Measurements from ENCODE around the gene TMA7.
A peak's percentile ranks its signal among the peaks of the same experiment; 100 is the strongest.
"Not testable (repeated sequence)": the region's sequence is repeated elsewhere in the genome, so short reads cannot be mapped to it uniquely, and the experiment has no call there.

Gene TMA7

GRCh38 chr3:48439820-48440589 is at the start of gene TMA7, which contains the start of gene CCDC51:
Gene TMA7, plus strand, starts transcription at chr3:48440257. Its CDS starts 40 bp downstream, at chr3:48440297.
Gene CCDC51, minus strand, starts transcription at chr3:48440119. Its CDS starts 4,991 bp downstream, at chr3:48435128.
- DNase-seq, result peak; percentile 98

GRCh38 chr3:48394391-48394790 is 45.7 kb upstream of the TMA7 start:
- no peak for DNase-seq

GRCh38 chr3:48395714-48396113 is 44.3 kb upstream of the TMA7 start:
- DNase-seq, result no peak

- DNase-seq, result no peak
Observed at GRCh38 chr3:48397767-48398681, 42.0 kb upstream of the TMA7 start.

GRCh38 chr3:48398701-48399386 is 41.2 kb upstream of the TMA7 start:
- no peak for DNase-seq

- no peak for DNase-seq
Observed at GRCh38 chr3:48399387-48400172, 40.5 kb upstream of the TMA7 start.

GRCh38 chr3:48400824-48401433 is 39.1 kb upstream of the TMA7 start:
- DNase-seq, result peak; percentile 49

- DNase-seq, result not testable (repeated sequence)
Observed at GRCh38 chr3:48401434-48401901, 38.6 kb upstream of the TMA7 start.

- no peak for DNase-seq
Observed at GRCh38 chr3:48402281-48402732, 37.8 kb upstream of the TMA7 start.

GRCh38 chr3:48402907-48403306 is 37.1 kb upstream of the TMA7 start:
- no peak for DNase-seq

GRCh38 chr3:48403533-48404439 is 36.3 kb upstream of the TMA7 start:
- no peak for DNase-seq

- no peak for DNase-seq
Observed at GRCh38 chr3:48404440-48405342, 35.4 kb upstream of the TMA7 start.

- DNase-seq, result no peak
Observed at GRCh38 chr3:48405343-48405881, 34.6 kb upstream of the TMA7 start.

GRCh38 chr3:48405971-48406370 is 34.1 kb upstream of the TMA7 start:
- DNase-seq, result no peak

- DNase-seq, result no peak
Observed at GRCh38 chr3:48406443-48407431, 33.3 kb upstream of the TMA7 start.

- no peak for DNase-seq
Observed at GRCh38 chr3:48407542-48408099, 32.4 kb upstream of the TMA7 start.

GRCh38 chr3:48408823-48409281 is 31.2 kb upstream of the TMA7 start:
- no peak for DNase-seq
